ENCODE measurements around the gene BLMH. TPM values are rescaled to one million over a fixed set of nuclear protein-coding genes. Genes with fewer than 3 reads are reported as not detected.

BLMH gene
- total RNA-seq, 4 donors from 2014 or later: 13.5 to 32.1 (median 20.4) TPM

DNA sequence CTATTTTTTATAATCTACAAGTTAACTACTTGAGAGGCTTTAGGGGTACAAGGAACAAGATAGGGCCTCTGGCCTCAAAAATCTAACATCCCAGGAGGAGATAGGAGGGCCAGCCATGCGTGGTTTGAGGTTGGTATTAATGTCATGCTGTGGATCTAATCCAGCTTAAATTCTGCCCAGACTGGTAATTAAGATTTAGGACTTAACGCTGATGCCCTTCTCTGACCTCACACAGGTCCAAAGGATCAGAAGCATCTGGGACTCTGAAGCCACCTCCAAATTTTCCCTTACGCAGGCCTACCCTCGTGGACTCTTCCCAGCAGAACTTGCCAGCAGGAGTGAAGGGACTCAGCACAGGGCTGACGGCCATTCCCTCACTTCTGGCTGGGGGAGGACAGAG lies 71.3 kb downstream of the BLMH start:
- 83 to 85% methylated on average over 2 to 5 of the region's 5 CpGs for WGBS, 2 donors (ENCODE audit: low coverage in 1 of 2)
- DNase-seq: no peak
- TF ChIP-seq POLR2A (IDR thresholded peaks at IDR 0.05) (no peak), POLR2AphosphoS5 (IDR thresholded peaks at IDR 0.05) (no peak), EP300 (IDR thresholded peaks at IDR 0.05; ENCODE audit: low read depth) (no peak)
- TF ChIP-seq, protein P1, sequence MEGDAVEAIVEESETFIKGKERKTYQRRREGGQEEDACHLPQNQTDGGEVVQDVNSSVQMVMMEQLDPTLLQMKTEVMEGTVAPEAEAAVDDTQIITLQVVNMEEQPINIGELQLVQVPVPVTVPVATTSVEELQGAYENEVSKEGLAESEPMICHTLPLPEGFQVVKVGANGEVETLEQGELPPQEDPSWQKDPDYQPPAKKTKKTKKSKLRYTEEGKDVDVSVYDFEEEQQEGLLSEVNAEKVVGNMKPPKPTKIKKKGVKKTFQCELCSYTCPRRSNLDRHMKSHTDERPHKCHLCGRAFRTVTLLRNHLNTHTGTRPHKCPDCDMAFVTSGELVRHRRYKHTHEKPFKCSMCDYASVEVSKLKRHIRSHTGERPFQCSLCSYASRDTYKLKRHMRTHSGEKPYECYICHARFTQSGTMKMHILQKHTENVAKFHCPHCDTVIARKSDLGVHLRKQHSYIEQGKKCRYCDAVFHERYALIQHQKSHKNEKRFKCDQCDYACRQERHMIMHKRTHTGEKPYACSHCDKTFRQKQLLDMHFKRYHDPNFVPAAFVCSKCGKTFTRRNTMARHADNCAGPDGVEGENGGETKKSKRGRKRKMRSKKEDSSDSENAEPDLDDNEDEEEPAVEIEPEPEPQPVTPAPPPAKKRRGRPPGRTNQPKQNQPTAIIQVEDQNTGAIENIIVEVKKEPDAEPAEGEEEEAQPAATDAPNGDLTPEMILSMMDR (IDR thresholded peaks at IDR 0.05): no peak
- H3K4me3 ChIP-seq: no peak overlapping the region
- H3K4me1 ChIP-seq: no peaks in the 10 kb centered on the region
- in situ Hi-C loops (cut with MboI; ENCODE audit: low pct_ligation_motif_present in 1 of 4, low pct_unique_long_range_greater_than_20kb in 1 of 4, low sequenced_read_pairs in 3 of 4) (no loop called here), intact Hi-C loops (cut with DNase I; ENCODE audit: low total_unique reads) (no loop called here)
- H3K27me3 ChIP-seq: no peaks in the 10 kb centered on the region
- no peaks in the 10 kb centered on the region for H3K9me3 ChIP-seq
- no peaks in the 10 kb centered on the region for H3K36me3 ChIP-seq
- H3K27ac ChIP-seq: no peak overlapping the region

DNA sequence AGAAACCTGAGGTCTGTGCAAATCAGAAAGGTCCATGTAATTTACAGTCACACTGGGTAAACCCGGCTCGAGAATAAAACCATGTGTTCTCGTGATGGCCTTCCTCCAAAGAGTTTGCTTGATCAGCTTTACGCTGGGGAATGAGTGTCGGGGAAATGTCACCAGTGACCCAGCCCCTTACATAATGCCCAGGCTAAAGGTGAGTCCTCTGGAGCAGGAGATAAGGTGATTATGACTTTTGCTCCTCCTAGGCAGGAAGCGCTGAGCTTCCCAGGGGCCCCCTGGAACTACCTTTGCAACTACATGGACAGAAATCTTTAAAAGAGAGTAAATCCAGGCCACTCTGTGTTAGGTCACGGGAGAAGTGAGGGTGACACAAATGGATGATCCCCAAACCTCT lies 71.9 kb downstream of the BLMH start:
- no peak overlapping the region for H3K27ac ChIP-seq
- DNase-seq: no peak
- in situ Hi-C loops (cut with MboI; ENCODE audit: low pct_ligation_motif_present in 1 of 4, low pct_unique_long_range_greater_than_20kb in 1 of 4, low sequenced_read_pairs in 3 of 4): no loop called here
- TF ChIP-seq POLR2A (IDR thresholded peaks at IDR 0.05) (no peak), EP300 (IDR thresholded peaks at IDR 0.05; ENCODE audit: low read depth) (no peak), POLR2AphosphoS5 (IDR thresholded peaks at IDR 0.05) (no peak)
- TF ChIP-seq, protein P1 (IDR thresholded peaks at IDR 0.05): no peak
- H3K36me3 ChIP-seq: no peaks in the 10 kb centered on the region
- no peak overlapping the region for H3K4me3 ChIP-seq
- no peaks in the 10 kb centered on the region for H3K9me3 ChIP-seq
- H3K4me1 ChIP-seq: no peaks in the 10 kb centered on the region
- 50 to 66% methylated on average over 1 to 7 of the region's 7 CpGs for WGBS, 2 donors (ENCODE audit: low coverage in 1 of 2)
- intact Hi-C loops (cut with DNase I; ENCODE audit: low total_unique reads): loop anchor here (2.0 kb wide), 1 partner anchor 27 kb away; no protein-coding TSS in a partner anchor
- no peaks in the 10 kb centered on the region for H3K27me3 ChIP-seq

DNA sequence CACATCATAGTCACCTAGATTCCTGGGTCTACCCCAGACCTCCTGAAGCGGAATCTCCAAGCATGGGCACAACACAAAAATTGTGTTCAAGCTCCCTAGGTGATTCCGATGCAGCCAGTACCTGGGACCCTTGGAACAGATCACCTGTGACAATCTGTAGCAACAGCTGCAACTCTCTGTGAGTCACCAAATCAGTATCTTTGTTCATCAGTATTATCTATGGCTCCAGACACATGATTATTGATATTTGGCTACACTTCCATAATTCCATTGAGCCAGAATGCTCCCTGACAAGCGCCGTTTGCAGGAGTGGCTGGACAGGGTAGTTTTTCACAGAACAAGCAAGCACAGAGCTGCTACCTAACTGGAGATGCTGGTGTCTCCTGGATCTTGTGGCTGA lies 72.4 kb downstream of the BLMH start:
- in situ Hi-C loops (cut with MboI; ENCODE audit: low pct_ligation_motif_present in 1 of 4, low pct_unique_long_range_greater_than_20kb in 1 of 4, low sequenced_read_pairs in 3 of 4) (no loop called here), intact Hi-C loops (cut with DNase I; ENCODE audit: low total_unique reads) (loop anchor here (2.0 kb wide), 1 partner anchor 27 kb away; no protein-coding TSS in a partner anchor)
- H3K4me3 ChIP-seq: no peak overlapping the region
- no peak for TF ChIP-seq POLR2AphosphoS5 (IDR thresholded peaks at IDR 0.05)
- TF ChIP-seq, protein P1 (IDR thresholded peaks at IDR 0.05): no peak
- TF ChIP-seq POLR2A (IDR thresholded peaks at IDR 0.05): no peak
- TF ChIP-seq EP300 (IDR thresholded peaks at IDR 0.05; ENCODE audit: low read depth): no peak
- H3K27me3 ChIP-seq: no peaks in the 10 kb centered on the region
- no peak overlapping the region for H3K27ac ChIP-seq
- no peaks in the 10 kb centered on the region for H3K9me3 ChIP-seq
- no peaks in the 10 kb centered on the region for H3K36me3 ChIP-seq
- H3K4me1 ChIP-seq: no peaks in the 10 kb centered on the region
- DNase-seq: no peak
- 91 to 100% methylated on average over 1 to 4 of the region's 4 CpGs for WGBS, 2 donors (ENCODE audit: low coverage in 1 of 2)

DNA sequence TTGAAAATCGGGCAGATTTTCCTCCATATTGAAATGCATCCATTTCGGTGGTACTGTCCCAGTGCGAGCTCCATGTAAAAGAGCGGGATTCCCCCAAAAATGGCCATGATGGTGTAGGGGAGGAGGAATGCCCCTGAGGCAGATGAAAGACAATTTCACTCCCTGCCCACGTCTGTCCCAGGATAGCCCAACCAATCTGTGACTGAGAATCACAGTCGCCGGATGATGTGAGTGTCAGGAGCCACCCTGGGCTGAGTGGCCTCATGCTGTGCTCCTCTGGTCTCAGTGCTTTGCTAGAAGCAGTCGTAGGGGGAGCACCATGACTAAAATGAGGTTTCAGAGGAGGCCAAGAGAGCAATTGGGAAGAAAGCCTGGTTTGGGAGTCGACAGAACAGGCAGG lies 72.9 kb downstream of the BLMH start:
- Histone ChIP-seq H3K36me3 (no peaks in the 10 kb centered on the region), H3K9me3 (no peaks in the 10 kb centered on the region), H3K27me3 (no peaks in the 10 kb centered on the region), H3K27ac (no peak overlapping the region), H3K4me3 (no peak overlapping the region), H3K4me1 (no peaks in the 10 kb centered on the region)
- no peak for TF ChIP-seq POLR2A (IDR thresholded peaks at IDR 0.05)
- TF ChIP-seq, protein P1 (IDR thresholded peaks at IDR 0.05): no peak
- no peak for TF ChIP-seq EP300 (IDR thresholded peaks at IDR 0.05; ENCODE audit: low read depth)
- no peak for TF ChIP-seq POLR2AphosphoS5 (IDR thresholded peaks at IDR 0.05)
- DNase-seq: no peak
- 79 to 90% methylated on average over 7 to 9 of the region's 9 CpGs for WGBS, 2 donors (ENCODE audit: low coverage in 1 of 2)
- intact Hi-C loops (cut with DNase I; ENCODE audit: low total_unique reads) (loop anchor here (2.0 kb wide), 1 partner anchor 26 kb away; no protein-coding TSS in a partner anchor), in situ Hi-C loops (cut with MboI; ENCODE audit: low pct_ligation_motif_present in 1 of 4, low pct_unique_long_range_greater_than_20kb in 1 of 4, low sequenced_read_pairs in 3 of 4) (no loop called here)

Measured in transverse colon (tissue), 4 donors.